Measurements from ENCODE around the gene MISP3. TPM values are rescaled to one million over a fixed set of nuclear protein-coding genes. Genes with fewer than 3 reads are reported as not detected.

MISP3 gene
- total RNA-seq, 2 donors from 2014 or later = 4.6 to 5.8 TPM

DNA sequence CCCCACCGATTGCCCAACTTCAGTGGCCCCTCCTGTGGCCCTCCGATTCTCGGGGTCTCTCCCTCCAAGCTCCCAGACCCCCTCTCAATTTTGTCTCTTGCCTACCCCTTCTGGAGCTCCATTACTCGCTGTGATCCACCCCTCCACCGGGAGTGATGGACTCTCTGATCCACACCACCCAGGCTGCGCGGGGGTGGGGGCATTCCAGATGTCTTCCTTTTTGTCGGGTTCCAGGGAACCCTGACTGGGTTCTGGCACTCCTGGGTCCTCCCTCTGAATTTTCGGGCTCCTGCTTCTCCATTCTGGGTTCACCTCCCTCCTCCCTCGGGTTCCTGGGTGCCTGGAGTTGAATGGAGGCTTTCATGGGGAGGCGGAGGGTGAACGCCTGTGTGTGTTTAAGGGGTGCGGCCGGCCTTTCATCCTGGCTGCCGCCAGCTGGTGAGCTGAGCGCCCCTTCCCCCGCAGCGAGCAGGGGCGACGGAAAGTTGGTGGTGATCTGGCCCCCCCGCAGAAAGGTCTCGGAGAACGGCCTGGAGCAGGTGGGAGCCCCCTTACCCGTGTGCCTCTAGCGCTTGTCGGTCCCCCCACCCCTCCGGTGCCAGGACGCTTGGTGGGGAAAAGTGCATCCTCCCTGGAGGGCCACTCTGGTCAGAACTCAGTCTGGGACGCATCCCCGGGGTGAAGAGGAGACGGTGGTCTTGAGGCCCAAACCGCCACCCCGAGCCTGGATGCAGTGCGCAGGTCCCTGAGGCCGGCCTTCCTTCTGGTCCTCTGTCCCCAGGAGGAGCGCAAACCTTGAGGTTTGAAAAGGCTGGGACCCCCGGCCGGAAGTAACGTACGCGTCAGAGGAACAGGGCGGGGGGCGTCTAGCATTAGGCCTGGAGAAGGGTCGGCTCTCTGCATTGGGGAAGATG lies 1.6 kb downstream of the MISP3 start:
- DNase-seq = peak; percentile 40 to 49
- Mint-ChIP-seq H3K4me3 (peak overlapping the region; percentile 98 to 99), H3K36me3 (ENCODE audit: insufficient read depth in 2 of 2) (peaks cover 0 to 4% of the 10 kb centered on the region in 2 donors), H3K9me3 (no peaks in the 10 kb centered on the region), H3K4me1 (ENCODE audit: low read depth) (peaks cover 10% of the 10 kb centered on the region), H3K27me3 (ENCODE audit: low read depth) (no peaks in the 10 kb centered on the region), H3K27ac (peak overlapping the region; percentile 32)
- peak; percentile 10 to 11 for ATAC-seq (replicated peaks in 1 of 2)

DNA sequence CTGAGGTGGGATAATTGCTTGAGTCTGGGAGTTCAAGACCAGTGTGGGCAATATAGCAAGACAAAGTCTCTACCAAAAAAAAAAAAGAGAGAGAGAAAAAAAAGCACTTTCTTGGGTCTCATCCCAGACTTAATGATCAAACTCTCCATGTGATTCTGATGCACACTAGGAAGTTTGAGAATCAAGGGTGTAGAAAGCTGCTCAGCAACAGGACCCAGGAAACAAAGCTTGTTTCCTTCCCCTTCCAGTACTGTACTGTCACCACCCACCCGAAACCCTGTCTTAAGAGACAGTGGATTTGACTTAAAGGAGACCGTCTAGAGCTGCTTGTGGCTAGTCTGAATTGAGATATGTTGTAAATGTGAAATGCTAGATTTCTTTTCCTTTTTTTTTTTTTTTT lies 5.8 kb downstream of the MISP3 start:
- Mint-ChIP-seq H3K9me3 (no peaks in the 10 kb centered on the region), H3K36me3 (ENCODE audit: insufficient read depth in 2 of 2) (peaks cover 0 to 4% of the 10 kb centered on the region in 2 donors), H3K4me3 (no peak overlapping the region), H3K4me1 (ENCODE audit: low read depth) (peaks cover 27% of the 10 kb centered on the region), H3K27ac (no peak overlapping the region), H3K27me3 (ENCODE audit: low read depth) (no peaks in the 10 kb centered on the region)
- DNase-seq (no peak), ATAC-seq (replicated peaks in 1 of 2) (no peak)

DNA sequence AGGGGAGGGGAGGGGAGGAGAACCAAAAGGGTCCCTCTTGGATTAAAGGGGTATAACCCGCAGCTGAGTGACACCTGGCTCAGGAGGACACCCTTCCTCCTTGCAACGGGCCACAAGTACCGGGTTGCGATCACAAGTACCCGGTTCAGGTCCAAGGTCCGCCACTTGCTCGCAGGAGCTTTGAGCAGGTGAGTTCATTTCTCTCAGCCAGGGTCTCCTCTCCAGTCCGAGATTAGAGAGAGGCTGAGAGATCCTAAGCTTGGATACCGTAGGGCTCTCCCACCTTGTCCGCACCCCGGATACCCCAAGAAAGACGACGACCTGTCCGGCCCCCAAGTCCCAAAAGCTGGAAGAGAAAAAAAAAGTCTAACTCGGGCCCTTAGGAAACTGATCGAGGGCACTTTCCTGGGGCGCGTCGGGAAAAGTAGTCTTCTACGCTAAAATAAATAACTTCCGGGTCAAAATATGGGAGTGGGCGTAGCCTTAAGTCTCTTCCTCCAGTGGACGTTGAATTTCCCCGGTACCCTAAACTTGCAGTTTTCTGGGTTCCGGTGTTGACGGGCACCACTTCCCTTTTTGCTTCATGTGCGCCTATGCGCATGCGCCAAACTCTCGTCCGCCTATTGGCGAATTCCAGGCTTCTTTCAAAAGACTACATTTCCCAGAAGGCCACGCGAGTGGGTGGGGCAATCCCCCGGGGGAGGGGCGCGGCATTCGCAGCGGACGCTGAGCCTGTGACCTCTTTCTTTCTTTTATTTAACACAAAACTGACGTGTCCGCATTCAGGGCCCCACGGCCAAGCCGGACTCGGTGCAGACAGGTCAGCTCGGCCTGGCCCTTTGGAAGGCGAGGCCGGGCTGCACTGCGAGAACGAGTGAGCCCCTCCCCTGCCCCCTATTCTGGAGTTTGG lies 8.6 kb downstream of the MISP3 start:
- Mint-ChIP-seq H3K9me3 (no peaks in the 10 kb centered on the region), H3K36me3 (ENCODE audit: insufficient read depth in 2 of 2) (no peaks in the 10 kb centered on the region), H3K4me1 (ENCODE audit: low read depth) (peaks cover 17% of the 10 kb centered on the region), H3K27me3 (ENCODE audit: low read depth) (no peaks in the 10 kb centered on the region), H3K4me3 (peak overlapping the region; percentile 92 to 95), H3K27ac (peak overlapping the region; percentile 86)
- ATAC-seq (replicated peaks in 1 of 2) = peak; percentile 94 to 96
- DNase-seq = peak; percentile 99

DNA sequence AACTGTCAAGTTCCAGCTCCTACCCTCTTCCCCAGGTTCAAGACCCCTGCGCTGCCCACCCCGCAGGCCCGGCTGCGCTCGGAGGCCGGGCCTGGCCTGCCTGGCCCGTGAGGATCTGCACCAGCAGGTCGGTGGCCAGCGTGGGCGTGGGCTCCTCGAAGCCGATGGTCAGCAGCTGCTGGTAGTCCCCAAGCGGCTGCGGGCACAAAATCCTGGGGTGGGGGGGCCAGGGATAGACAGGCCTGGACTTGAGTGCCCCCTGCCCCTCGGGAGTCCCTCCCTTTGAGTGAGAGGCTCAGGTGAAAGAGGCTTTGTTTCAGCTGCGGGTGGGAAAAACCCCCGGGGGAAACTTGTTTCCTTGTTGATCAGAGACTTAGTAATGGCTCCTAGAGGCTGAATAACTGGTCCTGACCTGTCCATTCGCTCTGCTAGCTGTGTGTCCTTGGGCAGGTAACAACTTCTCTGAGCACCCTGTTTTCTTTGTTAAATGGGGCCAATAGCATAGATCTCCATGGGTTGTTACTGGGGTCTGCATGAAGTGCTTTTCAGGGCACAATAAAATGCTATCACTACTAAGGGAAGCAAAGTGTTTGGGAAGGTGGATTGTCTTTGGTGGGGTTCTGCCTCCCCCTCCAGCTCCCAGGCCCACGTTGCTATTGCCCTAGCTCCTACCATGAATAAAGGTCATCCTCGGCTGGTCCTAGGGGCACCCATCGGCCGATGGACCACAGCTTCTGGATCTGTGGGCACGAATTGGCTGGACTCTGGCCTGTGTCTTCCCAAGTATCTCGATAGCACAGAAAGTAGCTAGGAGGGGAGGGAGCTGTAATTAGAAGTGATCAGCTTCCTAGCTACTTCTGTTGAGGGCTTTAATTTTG lies 9.4 kb downstream of the MISP3 start:
- ATAC-seq (replicated peaks in 1 of 2) = no peak
- DNase-seq = peak; percentile 40 to 46

DNA sequence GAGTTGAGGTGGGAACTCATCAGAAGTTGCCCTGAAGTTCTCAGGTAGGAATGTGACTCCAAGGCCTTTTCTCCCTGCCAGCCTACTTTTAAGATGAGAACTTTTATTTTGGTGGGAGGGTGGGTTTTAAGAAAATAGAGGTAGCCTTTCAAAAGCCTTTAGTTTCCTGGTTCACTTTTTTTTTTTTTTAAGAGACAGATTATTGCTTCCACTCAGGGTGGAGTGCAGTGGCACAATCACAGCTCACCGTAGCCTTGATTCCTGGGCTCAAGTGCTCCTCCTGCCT lies 10.0 kb downstream of the MISP3 start:
- no peak overlapping the region for H3K27ac Mint-ChIP-seq
- no peak for DNase-seq
- H3K4me1 Mint-ChIP-seq (ENCODE audit: low read depth) = peaks cover 17% of the 10 kb centered on the region
- H3K9me3 Mint-ChIP-seq = no peaks in the 10 kb centered on the region
- peak overlapping the region; percentile 92 to 95 for H3K4me3 Mint-ChIP-seq
- no peaks in the 10 kb centered on the region for H3K27me3 Mint-ChIP-seq (ENCODE audit: low read depth)
- H3K36me3 Mint-ChIP-seq (ENCODE audit: insufficient read depth in 2 of 2) = no peaks in the 10 kb centered on the region
- ATAC-seq (replicated peaks in 1 of 2) = no peak

More for the DNA sequence above, 9.4 kb downstream of the MISP3 start:
- Mint-ChIP-seq H3K4me3 (peak overlapping the region; percentile 92 to 95), H3K4me1 (ENCODE audit: low read depth) (peaks cover 17% of the 10 kb centered on the region), H3K27ac (peak overlapping the region; percentile 86), H3K9me3 (no peaks in the 10 kb centered on the region), H3K27me3 (ENCODE audit: low read depth) (no peaks in the 10 kb centered on the region), H3K36me3 (ENCODE audit: insufficient read depth in 2 of 2) (no peaks in the 10 kb centered on the region)

DNA sequence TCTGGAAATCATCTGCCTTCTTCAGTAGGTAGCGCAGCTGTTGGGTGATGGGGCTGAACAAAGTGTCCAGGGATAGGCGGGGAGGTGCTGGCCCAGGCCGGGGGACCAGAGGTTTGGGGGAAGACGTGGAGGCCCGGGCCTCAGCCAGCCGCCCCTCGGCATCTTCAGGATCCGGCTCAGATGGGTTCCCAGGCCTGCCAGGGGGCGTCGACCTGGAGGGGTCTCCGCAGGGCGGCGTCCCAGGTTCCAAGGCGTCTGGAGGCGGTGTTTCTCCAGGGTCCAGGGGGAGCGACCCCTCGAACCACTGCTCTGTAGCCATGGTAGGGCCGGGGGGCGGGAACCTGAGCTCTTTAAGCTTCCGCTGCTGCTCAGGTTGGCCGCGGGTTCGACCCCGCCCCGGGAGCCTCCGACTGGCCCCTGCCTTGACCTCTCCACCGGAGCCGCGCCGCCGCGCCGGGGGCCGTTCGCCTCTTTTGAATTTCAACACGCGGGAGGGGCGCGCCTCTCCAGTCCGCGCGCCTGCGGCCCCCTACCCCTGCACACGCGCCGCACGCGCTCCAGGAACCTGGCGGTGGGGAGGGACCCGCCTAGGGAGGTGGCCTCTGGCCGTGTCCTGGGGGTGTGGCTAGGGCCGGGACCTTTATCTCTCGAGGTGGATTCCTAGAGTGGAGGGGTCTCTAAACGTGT lies 12.9 kb downstream of the MISP3 start, which contains the start of gene C19orf67:
Gene C19orf67, minus strand, starts transcription at position 475 of the 687 bp plus-strand sequence. Its CDS starts 156 bp downstream, at position 319.
- Mint-ChIP-seq H3K4me1 (ENCODE audit: low read depth) (peaks cover 16% of the 10 kb centered on the region), H3K9me3 (no peaks in the 10 kb centered on the region), H3K27ac (no peak within 1 kb of the TSS), H3K36me3 (ENCODE audit: insufficient read depth in 2 of 2) (peaks cover 4 to 8% of the 10 kb centered on the region in 2 donors), H3K27me3 (ENCODE audit: low read depth) (no peaks in the 10 kb centered on the region), H3K4me3 (no peak within 1 kb of the TSS)
- no peak for ATAC-seq (replicated peaks in 1 of 2)
- DNase-seq = no peak

DNA sequence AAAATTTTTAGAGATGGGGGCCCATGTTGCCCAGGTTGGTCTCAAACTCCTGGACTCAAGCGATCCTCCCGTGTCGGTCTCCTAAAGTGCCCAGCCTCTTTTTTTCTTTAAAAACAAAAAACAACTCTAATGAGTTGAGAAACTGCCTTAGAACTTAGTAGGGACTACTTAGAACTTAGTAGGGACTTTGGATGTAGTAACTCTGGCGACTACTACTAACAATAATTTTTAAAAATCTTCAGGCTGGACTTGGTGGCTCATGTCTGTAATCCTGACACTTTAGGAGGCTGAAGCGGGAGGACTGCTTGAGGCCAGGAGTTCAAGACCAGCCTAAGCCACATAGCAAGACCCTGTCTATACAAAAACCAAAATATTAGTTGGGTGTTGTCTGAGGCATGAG lies 13.5 kb downstream of the MISP3 start:
- Mint-ChIP-seq H3K4me3 (no peak overlapping the region), H3K27ac (no peak overlapping the region), H3K36me3 (ENCODE audit: insufficient read depth in 2 of 2) (peaks cover 4 to 8% of the 10 kb centered on the region in 2 donors), H3K9me3 (no peaks in the 10 kb centered on the region), H3K4me1 (ENCODE audit: low read depth) (peaks cover 15% of the 10 kb centered on the region), H3K27me3 (ENCODE audit: low read depth) (no peaks in the 10 kb centered on the region)
- DNase-seq = no peak
- ATAC-seq (replicated peaks in 1 of 2) = no peak

DNA sequence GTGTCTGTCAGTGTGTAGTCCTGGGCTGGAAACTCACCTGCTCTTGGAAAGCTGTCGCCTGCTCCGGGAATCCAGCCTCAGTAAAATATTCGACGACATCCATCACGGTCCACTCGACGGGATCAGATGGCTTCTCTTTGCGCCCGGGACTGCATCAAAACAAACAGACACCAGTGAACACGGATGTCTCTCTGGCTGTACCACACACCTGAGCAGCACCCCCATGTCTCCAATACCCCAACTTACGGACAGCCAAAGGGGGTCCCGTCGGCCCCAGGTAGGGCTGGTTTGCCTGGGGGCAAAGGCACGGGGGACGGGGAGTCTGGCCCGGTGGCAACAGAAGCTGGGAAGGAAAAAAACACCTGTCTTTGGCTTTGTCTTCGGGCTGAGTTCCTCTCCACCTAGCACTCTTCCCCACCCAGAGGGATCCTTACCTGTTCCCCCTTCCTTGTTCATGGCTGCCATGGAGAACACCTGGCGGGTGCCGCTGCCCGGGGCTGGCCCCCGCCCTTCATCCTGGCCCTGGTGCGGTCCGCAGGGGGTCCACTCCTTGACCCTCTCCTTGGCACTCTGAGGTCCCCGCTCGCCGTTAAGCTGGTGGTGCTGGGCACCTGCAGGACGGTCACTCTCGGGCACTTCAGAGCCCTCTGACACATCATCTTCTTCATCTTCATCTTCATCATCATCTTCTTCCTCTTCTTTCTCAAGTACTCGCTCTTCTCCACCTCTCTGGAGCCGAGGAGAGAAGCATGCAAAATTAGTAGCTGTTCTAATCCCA lies 16.2 kb downstream of the MISP3 start:
- Mint-ChIP-seq H3K27ac (peak overlapping the region; percentile 94), H3K36me3 (ENCODE audit: insufficient read depth in 2 of 2) (peaks cover 9 to 23% of the 10 kb centered on the region in 2 donors), H3K4me3 (peak overlapping the region; percentile 80 to 88), H3K27me3 (ENCODE audit: low read depth) (no peaks in the 10 kb centered on the region), H3K4me1 (ENCODE audit: low read depth) (peaks cover 15% of the 10 kb centered on the region), H3K9me3 (peaks cover 2 to 4% of the 10 kb centered on the region in 2 donors)
- ATAC-seq (replicated peaks in 1 of 2) (no peak), DNase-seq (no peak)

DNA sequence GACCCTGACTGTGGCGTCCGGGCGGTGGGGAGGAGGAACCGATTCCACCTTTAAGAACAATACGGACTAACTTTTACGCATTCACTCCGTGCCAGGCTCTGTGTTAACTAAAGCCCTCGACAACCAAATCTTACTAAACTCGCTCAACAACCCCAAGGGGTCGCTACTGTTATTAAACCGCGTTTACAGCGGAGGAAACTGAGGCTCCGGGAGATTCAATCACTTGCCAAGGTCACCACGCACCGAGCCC lies 16.8 kb downstream of the MISP3 start:
- DNase-seq = peak in 1 of 2 donors; percentile 12
- Mint-ChIP-seq H3K36me3 (ENCODE audit: insufficient read depth in 2 of 2) (peaks cover 9 to 23% of the 10 kb centered on the region in 2 donors), H3K27ac (peak overlapping the region; percentile 94), H3K9me3 (peaks cover 2 to 4% of the 10 kb centered on the region in 2 donors), H3K4me1 (ENCODE audit: low read depth) (peaks cover 15% of the 10 kb centered on the region), H3K27me3 (ENCODE audit: low read depth) (no peaks in the 10 kb centered on the region), H3K4me3 (peak overlapping the region; percentile 80 to 88)
- ATAC-seq (replicated peaks in 1 of 2) = no peak

DNA sequence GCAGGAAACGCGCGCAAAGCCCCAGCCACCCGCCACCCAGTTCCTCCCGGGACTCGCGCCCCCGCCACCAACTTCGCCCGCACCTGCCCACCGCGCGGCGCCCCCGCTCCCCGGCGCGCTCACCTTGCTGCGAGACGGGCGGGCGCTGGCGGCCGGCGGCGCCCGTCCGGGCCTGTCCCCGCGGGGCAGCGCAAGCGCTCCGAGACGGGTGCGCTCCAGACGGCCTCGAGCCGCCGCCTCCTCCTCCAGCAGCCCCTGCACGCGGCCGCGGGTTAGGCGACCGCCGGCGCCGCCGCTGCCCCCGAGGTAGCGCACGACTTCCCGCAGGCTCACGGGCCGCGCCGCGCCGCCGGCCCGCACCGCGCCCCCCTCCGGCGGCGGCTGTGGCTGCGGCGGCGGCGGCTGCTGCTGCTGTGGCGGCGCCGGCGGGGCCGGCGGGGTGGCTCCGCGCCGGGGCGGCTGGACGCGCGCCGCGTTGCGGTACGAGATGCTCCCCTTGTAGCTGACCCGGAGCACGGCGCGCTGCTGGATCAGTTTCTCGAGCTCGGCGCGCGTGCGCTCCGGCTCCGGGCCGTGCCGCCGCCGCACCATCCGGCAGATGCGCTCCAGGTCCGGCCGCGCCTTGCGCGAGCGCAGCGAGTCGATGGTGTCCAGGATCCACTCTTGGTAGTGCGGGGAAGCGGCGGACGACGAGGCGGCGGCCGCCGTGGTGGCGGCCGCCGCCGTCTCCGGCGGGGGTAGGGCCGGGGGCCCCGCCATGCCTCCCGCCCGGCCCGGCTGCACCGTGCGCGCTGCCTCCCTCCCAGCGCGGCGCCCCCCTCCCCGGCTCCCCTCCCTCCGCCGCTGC lies 17.3 kb downstream of the MISP3 start:
- Mint-ChIP-seq H3K36me3 (ENCODE audit: insufficient read depth in 2 of 2) (peaks cover 9 to 25% of the 10 kb centered on the region in 2 donors), H3K9me3 (peaks cover 2 to 4% of the 10 kb centered on the region in 2 donors), H3K27me3 (ENCODE audit: low read depth) (no peaks in the 10 kb centered on the region), H3K4me1 (ENCODE audit: low read depth) (peaks cover 15% of the 10 kb centered on the region), H3K4me3 (peak overlapping the region; percentile 80 to 88), H3K27ac (no peak overlapping the region)
- ATAC-seq (replicated peaks in 1 of 2) = peak; percentile 19 to 24
- DNase-seq = peak; percentile 63 to 69

DNA sequence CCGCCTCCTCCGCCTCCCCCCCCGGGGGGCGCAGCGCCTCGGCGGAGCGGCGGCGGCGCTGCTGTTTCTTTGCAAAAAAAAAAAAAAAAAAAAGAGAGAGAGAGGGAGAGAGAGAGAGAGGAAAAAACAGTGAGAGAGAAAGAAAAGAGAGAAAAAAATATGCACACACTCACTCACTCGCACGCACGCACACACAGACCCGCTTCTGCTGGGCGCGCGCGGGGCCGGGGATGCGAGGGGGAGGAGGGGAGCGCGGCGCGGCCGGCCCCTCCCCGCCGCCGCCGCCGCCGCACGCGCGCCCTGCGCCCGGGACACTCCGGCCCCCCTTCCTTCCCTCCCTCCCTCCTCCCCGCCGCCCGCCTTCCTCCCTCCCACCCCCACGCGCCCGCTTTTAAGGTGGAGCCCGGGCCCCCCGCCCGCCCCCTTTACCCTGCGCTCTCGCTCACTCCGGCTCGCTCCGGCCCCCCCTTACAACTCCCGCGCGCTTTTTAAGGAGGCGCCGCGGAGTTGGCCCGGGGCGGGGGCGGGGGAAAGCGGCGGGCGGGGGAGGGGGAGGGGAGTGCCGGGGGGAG lies 18.0 kb downstream of the MISP3 start, which contains the start of gene SAMD1:
Gene SAMD1, minus strand, starts transcription at position 243 of the 572 bp plus-strand sequence.
- peaks cover 2 to 4% of the 10 kb centered on the region in 2 donors for H3K9me3 Mint-ChIP-seq
- H3K27me3 Mint-ChIP-seq (ENCODE audit: low read depth) = no peaks in the 10 kb centered on the region
- DNase-seq (peak; percentile 77 to 82), ATAC-seq (replicated peaks in 1 of 2) (peak; percentile 66)
- H3K36me3 Mint-ChIP-seq (ENCODE audit: insufficient read depth in 2 of 2) = peaks cover 9 to 25% of the 10 kb centered on the region in 2 donors
- H3K4me1 Mint-ChIP-seq (ENCODE audit: low read depth) = peaks cover 15% of the 10 kb centered on the region
- H3K27ac Mint-ChIP-seq = peak within 1 kb of the TSS; percentile 97
- H3K4me3 Mint-ChIP-seq = peak within 1 kb of the TSS; percentile 98
